ENCODE results near the gene ERRFI1. TPM values are rescaled to one million over a fixed set of nuclear protein-coding genes. Genes with fewer than 3 reads are reported as not detected.

The ERRFI1 gene
- total and polyA plus RNA-seq, 5 donors from 2014 or later, result 0.37 to 5.8 (median 0.98) TPM; not detected in 1

GRCh38 chr1:8011923-8012858 lies 13.9 kb downstream of the ERRFI1 start:
- ATAC-seq (ENCODE audit: low read depth in 2 of 2), result no peak
- Mint-ChIP-seq H3K27ac (no peak overlapping the region), H3K36me3 (peaks cover 8% of the 10 kb centered on the region)

GRCh38 chr1:8011016-8011415 lies 15.1 kb downstream of the ERRFI1 start:
- H3K9me3 ChIP-seq (ENCODE audit: control insufficient read depth in 2 of 2, low read length in 2 of 2), result no peaks in the 10 kb centered on the region
- peaks cover 0 to 2% (median 0%) of the 10 kb centered on the region in 4 donors for H3K4me1 Mint-ChIP-seq
- no peak for DNase-seq
- peaks cover 8% of the 10 kb centered on the region for H3K36me3 Mint-ChIP-seq
- no peaks in the 10 kb centered on the region for H3K36me3 ChIP-seq (ENCODE audit: control insufficient read depth, insufficient read depth, low read length)
- H3K27ac Mint-ChIP-seq, result no peak overlapping the region
- peaks cover under 1% of the 10 kb centered on the region for H3K27me3 ChIP-seq (ENCODE audit: control insufficient read depth, insufficient read depth, low read length)
- no peaks in the 10 kb centered on the region for H3K4me1 ChIP-seq (ENCODE audit: control insufficient read depth, insufficient read depth, low read length, poor library complexity, severe bottlenecking)
- H3K27me3 Mint-ChIP-seq, result peaks cover 6% of the 10 kb centered on the region
- ATAC-seq (ENCODE audit: low read depth in 2 of 2), result no peak
- no peak overlapping the region for H3K4me3 ChIP-seq (ENCODE audit: low read depth, low read length)
- H3K4me3 Mint-ChIP-seq, result no peak overlapping the region
- no peaks in the 10 kb centered on the region for H3K9me3 Mint-ChIP-seq
- no peak overlapping the region for H3K27ac ChIP-seq (ENCODE audit: insufficient read depth, low read length, poor library complexity, severe bottlenecking)

More at GRCh38 chr1:8011923-8012858, 13.9 kb downstream of the ERRFI1 start:
- Mint-ChIP-seq H3K4me3 (no peak overlapping the region), H3K9me3 (no peaks in the 10 kb centered on the region), H3K27me3 (peaks cover 13% of the 10 kb centered on the region), H3K4me1 (peaks cover 0 to 6% (median 0%) of the 10 kb centered on the region in 4 donors)
- Histone ChIP-seq H3K36me3 (ENCODE audit: control insufficient read depth, insufficient read depth, low read length) (no peaks in the 10 kb centered on the region), H3K9me3 (ENCODE audit: control insufficient read depth in 2 of 2, low read length in 2 of 2) (no peaks in the 10 kb centered on the region), H3K4me1 (ENCODE audit: control insufficient read depth, insufficient read depth, low read length, poor library complexity, severe bottlenecking) (no peaks in the 10 kb centered on the region), H3K4me3 (ENCODE audit: low read depth, low read length) (no peak overlapping the region), H3K27ac (ENCODE audit: insufficient read depth, low read length, poor library complexity, severe bottlenecking) (no peak overlapping the region), H3K27me3 (ENCODE audit: control insufficient read depth, insufficient read depth, low read length) (peaks cover 5% of the 10 kb centered on the region)
- DNase-seq, result no peak

- peaks cover 12% of the 10 kb centered on the region for H3K36me3 Mint-ChIP-seq
- no peak for DNase-seq
- H3K4me3 Mint-ChIP-seq, result no peak overlapping the region
- no peaks in the 10 kb centered on the region for H3K9me3 Mint-ChIP-seq
- H3K27me3 Mint-ChIP-seq, result peaks cover under 1% of the 10 kb centered on the region
- no peak overlapping the region for H3K4me3 ChIP-seq (ENCODE audit: low read depth, low read length)
- H3K4me1 Mint-ChIP-seq, result no peaks in the 10 kb centered on the region
- no peak overlapping the region for H3K27ac Mint-ChIP-seq
- ATAC-seq (ENCODE audit: low read depth in 2 of 2), result no peak
- H3K36me3 ChIP-seq (ENCODE audit: control insufficient read depth, insufficient read depth, low read length), result no peaks in the 10 kb centered on the region
- no peak overlapping the region for H3K27ac ChIP-seq (ENCODE audit: insufficient read depth, low read length, poor library complexity, severe bottlenecking)
- H3K27me3 ChIP-seq (ENCODE audit: control insufficient read depth, insufficient read depth, low read length), result no peaks in the 10 kb centered on the region
- H3K9me3 ChIP-seq (ENCODE audit: control insufficient read depth in 2 of 2, low read length in 2 of 2), result no peaks in the 10 kb centered on the region
- H3K4me1 ChIP-seq (ENCODE audit: control insufficient read depth, insufficient read depth, low read length, poor library complexity, severe bottlenecking), result no peaks in the 10 kb centered on the region
These were observed 15.9 kb downstream of the ERRFI1 start for GRCh38 chr1:8010080-8010664.

- Mint-ChIP-seq H3K4me3 (no peak overlapping the region), H3K4me1 (no peaks in the 10 kb centered on the region), H3K27me3 (no peaks in the 10 kb centered on the region), H3K9me3 (no peaks in the 10 kb centered on the region), H3K27ac (peak overlapping the region in 1 of 3 donors; percentile 23), H3K36me3 (peaks cover 19% of the 10 kb centered on the region)
- Histone ChIP-seq H3K4me3 (ENCODE audit: low read depth, low read length) (no peak overlapping the region), H3K4me1 (ENCODE audit: control insufficient read depth, insufficient read depth, low read length, poor library complexity, severe bottlenecking) (no peaks in the 10 kb centered on the region), H3K27me3 (ENCODE audit: control insufficient read depth, insufficient read depth, low read length) (no peaks in the 10 kb centered on the region), H3K27ac (ENCODE audit: insufficient read depth, low read length, poor library complexity, severe bottlenecking) (no peak overlapping the region), H3K36me3 (ENCODE audit: control insufficient read depth, insufficient read depth, low read length) (peaks cover 2% of the 10 kb centered on the region), H3K9me3 (ENCODE audit: control insufficient read depth in 2 of 2, low read length in 2 of 2) (no peaks in the 10 kb centered on the region)
- DNase-seq, result no peak
- no peak for ATAC-seq (ENCODE audit: low read depth in 2 of 2)
These were observed 16.8 kb downstream of the ERRFI1 start for GRCh38 chr1:8009043-8010002.

- H3K27me3 ChIP-seq (ENCODE audit: control insufficient read depth, insufficient read depth, low read length), result no peaks in the 10 kb centered on the region
- Mint-ChIP-seq H3K9me3 (no peaks in the 10 kb centered on the region), H3K27ac (no peak overlapping the region), H3K36me3 (peaks cover 18% of the 10 kb centered on the region), H3K27me3 (no peaks in the 10 kb centered on the region), H3K4me3 (no peak overlapping the region), H3K4me1 (no peaks in the 10 kb centered on the region)
- no peaks in the 10 kb centered on the region for H3K4me1 ChIP-seq (ENCODE audit: control insufficient read depth, insufficient read depth, low read length, poor library complexity, severe bottlenecking)
- no peak overlapping the region for H3K27ac ChIP-seq (ENCODE audit: insufficient read depth, low read length, poor library complexity, severe bottlenecking)
- H3K36me3 ChIP-seq (ENCODE audit: control insufficient read depth, insufficient read depth, low read length), result peaks cover 2% of the 10 kb centered on the region
- ATAC-seq (ENCODE audit: low read depth in 2 of 2) (no peak), DNase-seq (no peak)
- no peaks in the 10 kb centered on the region for H3K9me3 ChIP-seq (ENCODE audit: control insufficient read depth in 2 of 2, low read length in 2 of 2)
- H3K4me3 ChIP-seq (ENCODE audit: low read depth, low read length), result no peak overlapping the region
These were observed 19.8 kb downstream of the ERRFI1 start for GRCh38 chr1:8006037-8006963.

GRCh38 chr1:8004803-8005573 lies 21.1 kb downstream of the ERRFI1 start:
- no peak overlapping the region for H3K27ac ChIP-seq (ENCODE audit: insufficient read depth, low read length, poor library complexity, severe bottlenecking)
- Mint-ChIP-seq H3K36me3 (peaks cover 18% of the 10 kb centered on the region), H3K4me1 (no peaks in the 10 kb centered on the region), H3K27ac (no peak overlapping the region), H3K27me3 (no peaks in the 10 kb centered on the region), H3K4me3 (no peak overlapping the region), H3K9me3 (no peaks in the 10 kb centered on the region)
- DNase-seq, result no peak
- H3K9me3 ChIP-seq (ENCODE audit: control insufficient read depth in 2 of 2, low read length in 2 of 2), result no peaks in the 10 kb centered on the region
- H3K27me3 ChIP-seq (ENCODE audit: control insufficient read depth, insufficient read depth, low read length), result no peaks in the 10 kb centered on the region
- H3K36me3 ChIP-seq (ENCODE audit: control insufficient read depth, insufficient read depth, low read length), result peaks cover 2% of the 10 kb centered on the region
- no peak overlapping the region for H3K4me3 ChIP-seq (ENCODE audit: low read depth, low read length)
- H3K4me1 ChIP-seq (ENCODE audit: control insufficient read depth, insufficient read depth, low read length, poor library complexity, severe bottlenecking), result no peaks in the 10 kb centered on the region
- no peak for ATAC-seq (ENCODE audit: low read depth in 2 of 2)
